HG03571 (cell line): ENCODE data around the gene CAPSL.
"Not testable (repeated sequence)": the region's sequence is repeated elsewhere in the genome, so short reads cannot be mapped to it uniquely, and the experiment has no call there.

Experiments used
- ATAC-seq: cut with Tn5 transposase; IDR thresholded peaks from one replicate; pipeline ENCODE4 v1.9.1; 2021; ENCODE audit not compliant: unreplicated experiment

The CAPSL gene

DNA sequence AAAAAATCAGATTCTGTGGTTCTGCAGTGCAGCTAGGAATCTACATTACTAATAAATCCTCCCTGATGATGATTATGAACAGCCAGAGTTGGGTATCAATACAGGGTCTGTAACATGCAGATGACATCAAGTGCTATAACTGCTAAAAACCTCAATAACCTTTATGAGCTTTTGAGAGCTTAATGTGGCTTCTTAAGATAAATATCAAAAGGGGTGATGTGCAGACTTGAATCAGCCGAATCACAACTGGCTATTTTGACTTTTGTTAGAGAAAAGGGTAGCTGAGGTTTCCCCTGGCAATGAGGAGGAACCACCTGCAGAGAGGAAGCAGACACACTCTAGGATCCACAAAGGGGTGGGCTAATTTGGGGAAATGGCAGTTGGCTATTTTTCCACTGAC is 30.2 kb downstream of the CAPSL start:
- ATAC-seq: no peak

DNA sequence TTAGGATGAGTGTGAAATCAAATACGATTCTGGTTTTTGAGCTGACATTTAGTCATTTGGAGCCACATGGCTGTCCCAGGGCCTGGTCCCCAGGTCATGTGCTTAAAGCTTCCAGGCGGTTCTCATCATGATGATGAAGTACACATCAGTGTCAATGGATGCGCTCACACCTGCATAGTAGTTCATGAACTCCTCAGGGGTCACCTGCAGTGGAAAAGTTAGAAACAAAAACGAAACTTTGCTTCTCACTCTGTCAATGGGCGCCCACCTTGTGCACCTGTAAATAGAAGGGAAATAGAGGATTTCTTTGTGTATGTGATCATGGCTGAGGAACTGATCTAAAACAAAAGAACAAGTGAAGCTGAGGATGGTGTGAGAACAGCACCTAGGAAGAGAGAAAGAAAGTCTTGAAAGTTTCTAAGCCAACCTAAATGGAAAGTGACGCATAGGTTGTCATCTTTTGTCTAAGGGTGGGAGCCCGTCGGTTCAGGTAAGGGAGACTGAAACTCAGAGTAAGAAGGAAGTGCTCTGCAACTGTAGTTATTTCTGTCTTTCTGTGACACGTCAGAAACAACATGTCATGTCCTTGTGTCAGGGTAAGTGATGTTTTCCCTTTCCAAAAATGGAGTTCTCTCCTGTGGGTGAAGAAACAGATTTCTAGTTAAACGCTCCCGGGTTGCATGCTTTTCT is 33.8 kb downstream of the CAPSL start:
- ATAC-seq: no peak

DNA sequence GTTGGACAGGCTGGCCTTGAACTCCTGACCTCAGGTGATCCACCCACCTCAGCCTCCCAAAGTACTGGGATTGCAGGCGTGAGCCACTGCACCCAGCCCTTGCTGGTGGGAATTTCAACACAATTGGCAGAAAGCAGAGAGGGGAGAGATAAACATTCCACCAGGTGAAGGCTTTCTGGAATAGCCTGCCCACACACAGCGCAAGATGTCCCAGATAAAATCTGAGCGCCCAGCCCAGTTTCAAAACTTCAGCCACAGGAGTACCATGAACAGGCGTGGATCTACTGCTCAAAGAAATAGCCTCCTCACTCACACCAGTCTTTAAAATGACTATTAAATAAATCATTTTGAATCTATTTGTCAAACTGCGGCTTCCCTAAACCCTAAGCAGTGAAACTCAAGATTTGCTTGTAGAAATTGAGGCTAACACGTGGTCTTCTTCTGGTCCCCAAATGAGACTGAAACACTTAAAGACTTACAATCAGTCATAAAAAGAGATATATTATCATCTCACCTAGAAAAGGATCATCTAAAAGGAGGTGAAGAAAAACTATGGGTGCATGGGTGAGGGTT is 34.7 kb downstream of the CAPSL start:
- no peak for ATAC-seq

DNA sequence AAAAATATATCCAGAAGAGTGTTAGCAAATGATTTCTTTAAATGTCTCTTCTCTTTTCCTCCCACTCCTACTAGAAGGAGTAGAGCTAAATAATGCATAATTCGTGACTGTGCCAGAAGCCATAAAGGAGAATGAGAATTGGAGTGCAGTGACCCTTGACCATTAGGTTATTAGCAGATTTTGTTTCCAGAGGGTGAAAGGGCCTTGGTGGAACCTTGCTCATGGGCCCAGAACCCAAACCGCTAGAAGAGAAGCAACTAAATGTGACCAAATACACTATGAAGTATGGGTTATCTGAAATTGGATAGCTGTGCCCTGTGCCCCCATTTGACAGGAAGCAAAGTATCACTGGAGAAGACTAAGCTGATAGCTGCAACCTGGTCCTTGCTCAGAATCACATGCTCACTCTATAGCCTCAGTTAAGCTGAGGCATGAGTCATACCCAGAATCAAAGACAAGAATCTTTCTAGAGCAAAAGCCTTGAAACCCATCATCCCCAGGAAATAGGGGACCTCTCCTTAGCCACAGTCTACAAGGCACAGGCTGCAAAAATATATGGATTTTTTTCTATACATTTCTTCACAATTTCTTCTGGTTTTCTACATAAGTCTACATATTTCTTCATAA is 36.3 kb downstream of the CAPSL start:
- no peak for ATAC-seq

DNA sequence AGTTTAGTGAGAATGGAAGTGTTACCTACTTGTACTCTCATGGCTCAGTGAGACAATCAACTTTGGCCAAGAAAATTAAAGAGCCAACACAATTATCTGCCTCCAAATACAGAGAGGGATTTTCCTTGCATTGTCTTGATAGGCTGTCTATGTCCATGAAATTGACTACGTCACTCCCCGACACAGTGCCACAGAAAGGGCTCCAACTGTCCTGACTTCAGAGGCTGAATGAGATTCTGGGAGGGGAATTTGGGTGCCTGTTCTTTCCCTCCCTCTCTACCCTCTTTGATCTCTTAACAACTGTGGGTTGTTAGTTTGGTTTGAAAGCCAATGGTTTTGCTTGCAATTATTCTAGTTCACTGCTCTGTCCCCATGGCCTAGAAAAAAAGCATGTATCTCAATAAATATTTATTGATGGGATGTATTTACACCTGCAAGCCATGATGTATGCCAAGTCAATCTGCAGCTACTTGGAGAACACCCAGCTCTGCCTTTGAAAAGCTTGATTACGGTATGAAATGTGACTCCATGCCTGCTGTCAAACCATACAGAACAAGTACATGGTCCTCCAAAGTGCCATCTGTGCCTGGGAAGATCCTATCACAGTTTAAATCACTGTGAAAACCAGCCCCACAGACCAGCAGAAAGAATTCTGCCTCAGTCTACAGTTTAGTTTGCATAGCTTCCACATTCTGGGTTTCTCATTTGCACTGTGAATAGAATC is 37.3 kb downstream of the CAPSL start:
- ATAC-seq: no peak

DNA sequence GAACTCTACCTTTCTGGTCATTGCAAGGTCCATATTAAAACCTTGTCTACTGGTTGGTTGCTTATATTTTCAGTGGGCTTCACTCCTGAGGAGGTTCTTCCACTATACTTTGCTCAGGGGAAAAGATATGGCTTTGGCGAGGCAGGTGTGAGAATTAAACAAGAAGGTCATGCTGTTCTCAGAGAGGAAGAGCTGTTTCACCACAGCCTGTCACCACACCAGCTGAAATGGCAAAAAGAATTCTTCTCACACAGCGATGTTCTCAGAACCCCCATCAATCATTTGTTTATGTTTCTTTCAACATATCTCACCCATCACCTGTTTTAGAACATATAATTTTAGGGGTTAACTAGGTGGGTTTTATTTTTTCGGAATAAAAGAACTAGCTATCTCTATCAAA is 38.6 kb downstream of the CAPSL start:
- no peak for ATAC-seq

DNA sequence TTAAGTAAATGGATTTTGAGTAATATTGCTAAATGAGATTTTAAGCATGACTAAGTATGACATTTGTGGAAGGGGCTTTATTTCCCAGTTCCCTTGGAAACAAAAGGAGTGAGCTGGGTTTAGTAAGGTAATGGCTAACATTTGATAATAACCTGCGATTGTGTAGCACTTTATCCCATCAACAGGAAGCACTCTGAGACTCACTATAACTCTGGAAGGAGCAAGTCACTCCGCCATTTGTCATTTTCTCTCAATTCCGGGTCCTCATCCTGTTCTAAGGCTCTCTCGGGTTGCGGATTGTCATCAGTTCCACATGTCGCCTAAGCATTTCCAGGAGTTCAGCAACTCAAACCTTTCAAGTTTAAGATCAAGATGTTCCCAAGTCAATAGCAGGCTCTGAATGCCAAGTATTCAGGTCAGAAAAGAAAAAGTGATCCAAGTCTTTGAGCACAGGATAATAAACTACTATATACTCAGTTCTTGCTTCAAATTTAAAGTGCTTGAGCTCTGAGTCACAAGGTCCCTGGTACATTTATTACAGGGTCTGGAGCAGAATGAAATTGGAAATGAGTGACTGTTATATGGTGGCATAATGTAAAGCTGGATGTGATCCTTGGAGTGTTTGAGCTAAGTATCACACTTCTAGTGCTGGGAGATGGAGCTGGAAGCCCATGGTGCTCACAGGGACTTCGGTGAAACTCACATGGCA is 39.3 kb downstream of the CAPSL start:
- ATAC-seq: no peak

DNA sequence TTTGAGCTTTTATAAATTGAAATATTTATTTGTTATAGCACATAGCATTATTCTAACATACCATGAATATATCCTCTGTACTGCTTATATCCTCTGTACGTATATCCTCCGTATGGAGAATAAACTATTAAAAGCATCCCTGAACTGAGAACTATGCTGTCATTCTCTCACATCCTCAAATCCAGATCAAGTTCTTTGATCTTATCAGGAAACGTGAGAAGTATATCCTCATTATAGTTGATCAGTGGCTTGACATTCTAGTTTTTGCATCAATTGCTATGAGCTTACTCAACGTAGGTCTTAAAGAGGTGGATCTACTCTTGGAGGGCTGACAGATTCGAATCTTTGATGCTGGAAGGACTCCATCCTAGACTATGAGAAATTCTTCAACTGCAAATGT is 44.3 kb downstream of the CAPSL start:
- no peak for ATAC-seq

DNA sequence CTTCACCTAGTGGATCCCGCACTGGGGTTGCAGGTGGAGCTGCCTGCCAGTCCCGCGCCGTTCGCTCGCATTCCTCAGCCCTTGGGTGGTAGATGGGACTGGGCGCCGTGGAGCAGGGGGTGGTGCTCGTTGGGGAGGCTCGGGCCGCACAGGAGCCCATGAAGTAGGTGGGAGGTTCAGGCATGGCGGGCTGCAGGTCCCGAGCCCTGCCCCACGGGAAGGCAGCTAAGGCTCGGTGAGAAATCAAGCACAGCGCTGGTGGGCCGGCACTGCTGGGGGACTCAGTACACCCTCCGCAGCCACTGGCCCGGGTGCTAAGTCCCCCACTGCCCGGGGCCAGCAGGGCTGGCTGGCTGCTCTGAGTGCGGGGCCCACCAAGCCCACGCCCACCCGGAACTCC is 45.6 kb downstream of the CAPSL start:
- not testable (repeated sequence) for ATAC-seq

DNA sequence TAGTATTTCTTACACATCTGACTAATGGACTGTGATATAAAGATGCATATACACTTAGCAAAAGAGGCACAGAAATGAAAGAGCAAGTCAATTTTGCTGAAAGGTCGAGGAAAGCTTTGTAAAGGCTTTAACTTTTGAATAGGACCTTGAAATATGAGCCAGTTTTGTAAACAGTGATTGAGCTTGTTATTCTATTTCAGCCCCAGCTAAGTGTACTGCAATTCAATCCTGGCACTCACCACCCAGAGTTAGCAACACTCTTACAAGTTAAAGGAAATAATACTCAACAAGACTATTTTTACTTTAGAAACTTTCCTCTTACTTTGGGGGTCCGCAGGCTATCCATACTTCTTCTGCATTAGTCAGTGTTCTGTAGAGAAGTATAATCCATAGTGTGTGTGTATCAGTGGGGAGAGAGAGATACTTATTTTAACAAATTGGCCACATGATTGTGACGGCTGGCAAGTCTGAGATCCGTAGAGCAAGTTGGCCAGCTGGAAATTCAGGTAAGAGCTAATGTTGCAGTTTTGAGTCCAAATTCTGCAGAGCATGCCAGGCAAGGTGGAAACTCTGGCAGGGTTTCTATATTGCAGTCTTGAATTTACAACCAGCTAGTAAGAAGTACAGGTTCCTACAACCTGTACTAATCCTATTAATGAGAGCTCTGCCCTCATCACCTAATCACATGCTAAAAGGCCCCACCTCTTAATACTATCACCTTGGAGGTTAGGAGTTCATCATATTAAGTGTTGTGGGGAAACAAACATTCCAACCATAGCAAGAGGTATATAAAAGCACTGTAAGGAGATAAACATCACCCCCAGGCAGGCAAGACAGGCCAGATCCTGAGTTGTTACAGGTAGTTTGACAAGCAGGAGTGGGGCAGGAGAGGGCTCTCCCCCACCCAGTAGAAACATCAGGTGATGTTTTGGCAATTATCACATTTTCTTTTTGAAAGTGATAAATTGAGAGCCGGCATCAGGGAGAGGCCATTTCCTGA is 48.1 kb downstream of the CAPSL start:
- ATAC-seq: no peak

DNA sequence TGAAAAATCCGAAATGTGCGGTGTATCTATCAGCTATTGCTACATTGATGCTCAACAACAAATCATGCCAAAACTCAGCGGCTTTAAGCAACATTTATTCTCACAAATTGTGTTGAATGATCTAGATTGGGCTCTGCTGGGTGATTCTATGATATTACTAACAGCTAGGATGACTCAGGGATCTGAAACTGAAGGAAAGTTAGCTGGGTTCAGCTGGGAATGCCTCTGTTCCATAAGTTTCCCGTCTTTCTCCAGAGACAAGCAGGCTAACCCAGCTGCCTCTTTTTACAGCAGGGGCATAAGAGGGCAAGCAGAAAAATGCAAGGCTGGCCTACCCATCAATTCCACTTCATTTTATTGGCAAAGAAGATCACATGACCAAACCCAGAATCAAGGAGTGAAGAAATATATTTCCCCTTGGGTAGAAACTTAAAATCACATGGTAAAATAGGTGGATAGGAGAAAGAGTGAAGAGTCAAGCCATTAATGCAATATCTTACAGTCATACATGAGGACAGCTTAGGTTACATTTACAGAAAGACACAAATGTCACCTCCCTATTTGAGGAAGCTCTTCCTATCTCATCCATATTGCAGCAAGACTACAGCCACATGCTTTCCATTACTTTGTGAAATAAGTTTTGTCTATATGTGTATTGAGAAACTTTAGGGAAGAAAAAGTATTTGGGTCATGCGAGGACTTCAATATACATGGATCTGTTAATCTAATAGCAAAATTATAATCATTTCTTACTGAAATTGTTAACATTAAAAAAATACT is 50.9 kb downstream of the CAPSL start:
- ATAC-seq: no peak

DNA sequence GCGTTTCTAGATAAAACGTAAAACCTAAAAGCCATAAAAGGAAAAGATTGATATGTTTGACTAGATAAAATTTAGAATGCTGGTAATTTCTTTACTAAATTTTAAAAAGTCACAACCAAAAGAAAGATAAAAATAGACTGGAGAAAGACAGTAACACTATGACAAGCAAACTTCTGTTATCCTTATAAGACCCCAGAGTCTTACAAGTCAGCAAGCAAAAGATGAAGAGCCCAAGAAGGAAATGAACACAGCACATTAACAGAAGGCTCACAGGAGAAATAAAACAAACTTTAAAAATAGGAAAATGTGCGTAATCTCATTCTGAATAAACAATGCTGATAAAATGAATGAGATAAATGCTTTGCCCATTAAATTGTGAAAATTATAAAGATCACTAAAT is 52.0 kb downstream of the CAPSL start:
- no peak for ATAC-seq

DNA sequence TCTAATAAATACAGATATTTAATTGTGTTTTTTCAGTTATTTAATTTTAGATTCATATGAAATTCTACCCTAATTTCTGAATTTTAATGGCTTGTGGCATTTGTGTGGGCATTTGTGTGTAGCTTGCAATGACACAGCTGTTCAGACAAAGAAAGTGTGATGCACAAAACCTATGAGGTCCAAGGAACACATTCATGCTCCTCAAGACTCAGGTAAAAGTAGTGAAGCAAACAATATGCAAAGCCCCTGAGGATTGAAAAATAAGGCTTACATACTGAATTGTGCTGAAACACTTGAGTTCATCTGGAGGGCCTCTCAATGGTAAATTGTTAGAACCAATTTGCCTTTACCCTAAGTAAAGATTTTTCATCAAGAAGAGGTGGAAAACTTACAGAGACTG is 53.6 kb downstream of the CAPSL start:
- ATAC-seq: no peak

DNA sequence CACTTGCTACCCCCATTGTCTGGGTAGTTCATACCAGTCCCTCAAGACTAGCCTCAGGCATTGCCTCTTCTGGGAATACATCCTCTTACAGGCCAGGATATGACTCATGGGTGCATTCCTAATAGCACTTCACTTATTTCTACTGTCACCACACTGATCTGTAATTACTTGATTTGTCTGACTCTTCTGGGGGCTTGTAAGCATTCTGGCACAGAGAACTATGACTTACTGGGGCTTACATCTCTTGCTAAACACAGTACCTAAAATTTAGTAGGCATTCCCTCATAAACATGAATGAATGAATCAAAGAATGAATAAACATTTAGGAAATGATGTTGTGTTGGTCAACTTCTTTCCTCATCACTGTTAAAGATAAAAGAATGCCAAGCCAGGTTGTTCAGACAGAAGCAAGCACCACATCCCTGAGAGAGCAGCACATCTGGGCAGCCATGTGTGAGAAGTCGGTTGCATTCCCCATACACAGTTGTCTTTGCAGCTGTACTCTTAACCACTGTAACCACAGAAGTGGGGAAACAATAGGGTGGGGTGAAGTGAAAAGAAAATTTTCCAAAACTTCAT is 54.1 kb downstream of the CAPSL start:
- ATAC-seq: no peak

DNA sequence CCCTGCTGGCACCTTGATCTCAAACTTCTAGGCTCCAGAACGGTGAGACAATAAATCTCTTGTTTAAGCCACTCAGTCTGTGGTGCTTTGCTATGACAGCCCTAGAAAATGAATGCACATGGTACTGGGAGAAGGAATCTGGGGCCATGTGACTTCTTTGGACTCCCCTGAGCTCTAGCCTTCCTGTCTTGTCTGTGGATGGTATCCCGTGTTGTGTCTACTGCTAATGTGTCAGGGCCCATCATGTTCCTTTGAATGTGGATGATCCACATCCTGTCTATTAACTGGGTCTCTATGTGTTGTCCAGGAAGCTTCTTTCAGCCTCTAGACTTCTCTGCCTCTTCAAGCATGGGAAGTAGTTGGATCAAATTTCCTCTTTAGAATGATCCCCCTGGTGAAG is 56.7 kb downstream of the CAPSL start:
- ATAC-seq: no peak

DNA sequence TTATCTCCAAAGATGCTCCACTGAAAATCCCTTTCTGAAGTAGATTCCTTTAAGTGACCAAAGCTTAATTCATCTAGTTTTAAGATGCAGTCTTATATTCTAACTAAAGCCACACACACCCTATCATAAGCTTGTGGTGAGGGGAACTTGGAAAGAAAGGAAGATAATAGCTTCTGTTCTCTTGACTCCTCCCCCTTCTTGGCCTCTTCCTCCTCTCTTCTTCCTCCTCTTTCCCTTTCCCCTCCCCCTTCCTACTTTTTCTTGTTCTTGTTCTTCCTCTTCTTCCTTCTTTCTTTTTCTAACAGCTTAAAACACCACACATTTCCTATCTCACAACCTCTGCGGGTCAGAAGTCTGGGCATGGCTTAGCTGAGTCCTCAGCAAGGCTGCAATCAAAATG is 58.3 kb downstream of the CAPSL start:
- ATAC-seq: no peak

DNA sequence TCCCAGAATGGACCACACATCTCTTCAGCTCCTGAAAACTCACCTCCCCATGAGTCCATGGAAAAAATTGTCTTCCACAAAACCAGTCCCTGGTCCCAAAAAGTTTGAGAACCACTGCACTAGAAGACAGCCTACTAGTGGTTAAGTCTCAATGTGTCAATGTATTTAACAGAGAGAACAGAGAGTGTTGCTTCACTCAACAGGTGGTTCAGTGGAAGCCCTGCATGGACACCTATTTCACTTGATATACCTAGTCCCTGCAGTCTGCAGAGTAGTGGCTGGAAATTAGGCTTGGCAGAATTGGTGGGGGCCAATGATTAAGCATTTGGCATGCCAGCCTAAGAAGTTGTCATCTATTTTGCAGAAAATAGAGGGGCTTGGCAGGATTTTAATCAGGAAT is 58.8 kb downstream of the CAPSL start:
- no peak for ATAC-seq

DNA sequence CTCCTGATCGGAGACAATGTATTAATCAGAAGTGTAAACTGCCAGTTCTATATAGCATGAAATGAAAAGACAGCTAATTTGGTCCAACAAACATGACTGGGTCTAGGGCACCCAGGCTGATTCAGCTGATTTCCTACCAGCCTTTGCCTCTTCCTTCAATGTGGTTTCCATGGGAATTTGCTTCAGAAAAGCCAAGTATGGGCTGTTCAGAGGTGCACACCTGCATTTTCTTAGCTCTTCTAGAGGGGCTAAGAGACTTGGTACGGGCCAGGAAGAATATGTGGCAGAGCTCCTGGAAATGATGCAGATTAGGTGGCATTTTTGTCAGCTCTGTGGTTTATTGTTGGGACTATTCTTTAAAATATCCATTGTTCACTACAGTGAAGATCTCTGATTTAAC is 59.3 kb downstream of the CAPSL start:
- no peak for ATAC-seq

DNA sequence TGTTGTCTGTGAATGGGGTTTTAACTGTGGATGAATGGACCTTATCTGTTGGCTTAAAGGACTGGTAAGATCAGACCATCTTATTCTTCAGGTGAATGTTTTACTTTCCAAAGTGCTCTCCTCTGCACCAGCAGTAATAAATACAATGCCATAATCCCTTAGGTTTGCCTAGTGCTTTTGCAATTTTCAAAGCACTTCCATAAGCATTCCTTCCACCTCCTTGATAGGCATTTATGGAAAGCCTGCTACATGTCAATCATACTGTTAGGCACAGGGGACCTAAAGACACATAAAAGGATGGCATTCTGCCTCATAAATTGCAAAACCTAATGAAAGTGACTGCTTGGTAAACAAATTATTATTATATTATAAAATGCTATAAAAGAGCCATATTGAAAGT is 60.3 kb downstream of the CAPSL start:
- ATAC-seq: no peak
